ENCODE measurements around the gene AP1S3.
"Not testable (repeated sequence)": the region's sequence is repeated elsewhere in the genome, so short reads cannot be mapped to it uniquely, and the experiment has no call there.

Gene AP1S3

GRCh38 chr2:223877721-223878410 lies 40.5 kb upstream of the AP1S3 start:
- ChIA-PET POLR2A (no interaction called here), CTCF (interaction anchor here (1.1 to 1.6 kb wide), 5 partner anchors 10 to 31 kb away, joined by 3 to 4 read pairs (median 3); no protein-coding TSS in a partner anchor)
- DNase-seq (ENCODE audit: extremely low spot score) = no peak
- TF ChIP-seq CTCF (IDR thresholded peaks at IDR 0.05; ENCODE audit: control extremely low read depth, extremely low read depth, low read depth, missing control alignments) = no peak

GRCh38 chr2:223873672-223874071 lies 36.3 kb upstream of the AP1S3 start:
- POLR2A ChIA-PET = no interaction called here
- no peak for DNase-seq (ENCODE audit: extremely low spot score)
- no peak for TF ChIP-seq CTCF (IDR thresholded peaks at IDR 0.05; ENCODE audit: control extremely low read depth, extremely low read depth, low read depth, missing control alignments)
- CTCF ChIA-PET = interaction anchor here (1.2 to 1.7 kb wide), 3 partner anchors 16 to 24 kb away, joined by 3 to 4 read pairs (median 4); no protein-coding TSS in a partner anchor

DNA sequence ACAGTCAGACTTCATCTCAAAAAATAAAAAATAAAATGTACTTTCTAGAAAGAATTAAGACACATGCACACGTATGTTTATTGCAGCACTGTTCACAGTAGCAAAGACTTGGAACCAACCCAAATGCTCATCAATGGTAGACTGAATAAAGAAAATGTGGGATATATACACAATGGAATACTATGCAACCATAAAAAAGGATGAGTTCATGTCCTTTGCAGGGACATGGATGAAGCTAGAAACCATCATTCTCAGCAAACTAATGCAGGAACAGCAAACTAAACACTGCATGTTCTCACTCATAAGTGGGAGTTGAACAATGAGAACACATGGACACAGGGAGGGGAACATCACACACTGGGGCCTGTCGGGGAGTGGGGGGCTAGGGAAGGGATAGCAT lies 35.4 kb upstream of the AP1S3 start:
- POLR2A ChIA-PET; DNase-seq (ENCODE audit: extremely low spot score): not testable (repeated sequence)
- CTCF ChIA-PET = interaction anchor here (1.3 kb wide), 1 partner anchor 42 kb away, joined by 3 read pairs; no protein-coding TSS in a partner anchor

DNA sequence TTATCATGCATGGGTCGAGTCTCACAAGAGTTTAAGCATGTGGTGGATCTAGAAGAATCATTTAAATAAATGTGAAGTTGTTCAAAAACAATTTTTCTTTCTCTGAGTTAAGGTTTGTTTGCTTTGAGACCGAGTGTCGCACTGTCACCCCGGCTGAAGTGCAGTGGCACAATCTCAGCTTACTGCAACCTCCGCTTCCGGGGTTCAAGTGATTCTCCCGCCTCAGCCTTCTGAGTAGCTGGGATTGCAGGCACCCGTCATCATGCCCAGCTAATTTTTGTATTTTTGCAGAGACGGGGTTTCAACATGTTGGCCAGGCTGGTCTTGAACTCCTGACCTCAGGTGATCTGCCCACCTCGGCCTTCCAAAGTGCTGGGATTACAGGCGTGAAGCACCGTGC lies 34.3 kb upstream of the AP1S3 start:
- CTCF ChIA-PET = interaction anchor here (1.2 to 1.5 kb wide), 3 partner anchors 9 to 99 kb away, joined by 3 to 5 read pairs (median 3); no protein-coding TSS in a partner anchor
- POLR2A ChIA-PET = not testable (repeated sequence)

GRCh38 chr2:223870840-223871611 lies 33.6 kb upstream of the AP1S3 start:
- ChIA-PET POLR2A (no interaction called here), CTCF (interaction anchor here (1.2 to 1.5 kb wide), 2 partner anchors 10 to 99 kb away, joined by 3 to 5 read pairs; no protein-coding TSS in a partner anchor)
- no peak for TF ChIP-seq CTCF (IDR thresholded peaks at IDR 0.05; ENCODE audit: control extremely low read depth, extremely low read depth, low read depth, missing control alignments)
- no peak for DNase-seq (ENCODE audit: extremely low spot score)

More for the DNA sequence above, 34.3 kb upstream of the AP1S3 start:
- DNase-seq (ENCODE audit: extremely low spot score) = not testable (repeated sequence)

DNA sequence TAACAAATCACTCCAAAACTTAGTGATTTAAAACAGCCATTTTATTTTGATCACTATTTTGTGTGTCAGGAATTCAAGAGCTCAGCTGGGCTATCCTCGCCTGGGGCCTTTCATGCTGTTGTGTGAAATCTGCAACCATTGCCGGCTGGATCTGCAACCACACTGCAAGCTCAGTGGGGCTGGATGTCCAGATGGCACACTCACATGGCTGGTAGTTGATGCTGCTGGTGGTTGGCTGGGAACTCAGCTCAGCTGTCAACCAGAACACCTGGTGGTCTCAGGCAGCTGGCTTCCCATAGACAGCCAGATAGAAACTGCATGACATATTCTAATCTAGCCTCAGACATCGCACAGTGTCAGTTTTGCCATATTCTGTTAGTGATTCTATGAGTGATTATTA lies 30.6 kb upstream of the AP1S3 start:
- ChIA-PET POLR2A (no interaction called here), CTCF (interaction anchor here (1.1 to 3.1 kb wide), 5 partner anchors 8 to 102 kb away, joined by 3 to 8 read pairs (median 4); no protein-coding TSS in a partner anchor)
- DNase-seq (ENCODE audit: extremely low spot score) = no peak
- no peak for TF ChIP-seq CTCF (IDR thresholded peaks at IDR 0.05; ENCODE audit: control extremely low read depth, extremely low read depth, low read depth, missing control alignments)

DNA sequence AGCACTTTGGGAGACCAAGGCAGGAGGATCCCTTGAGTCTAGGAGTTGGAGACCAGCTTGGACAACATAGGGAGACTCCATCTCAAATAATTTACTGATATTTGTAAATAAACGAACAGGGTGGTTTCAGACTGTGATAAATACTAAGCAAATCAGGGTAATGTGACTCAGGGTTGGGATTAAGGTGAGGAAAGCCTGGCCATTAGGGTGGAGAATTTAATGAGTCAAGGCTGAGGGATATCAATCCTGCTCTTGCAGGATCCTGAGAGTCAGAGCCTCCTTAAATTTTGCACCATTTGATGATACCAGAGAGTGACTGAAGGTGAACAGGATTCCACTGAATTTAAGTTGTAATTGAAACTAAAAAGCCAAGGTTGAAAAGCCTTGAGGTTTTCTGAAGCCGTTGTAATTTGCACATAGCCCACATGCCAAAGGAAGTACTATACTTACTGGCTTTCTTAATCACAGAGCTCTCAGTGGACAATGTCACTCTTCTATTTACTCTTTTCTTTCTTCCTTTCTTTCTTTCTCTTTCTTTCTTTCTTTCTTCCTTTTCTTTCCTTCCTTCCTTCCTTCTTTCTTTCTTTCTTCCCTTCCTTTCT lies 28.6 kb upstream of the AP1S3 start:
- POLR2A ChIA-PET = no interaction called here
- CTCF ChIA-PET = interaction anchor here (1.6 to 2.0 kb wide), 2 partner anchors 8 to 13 kb away, joined by 3 to 4 read pairs; no protein-coding TSS in a partner anchor
- DNase-seq (ENCODE audit: extremely low spot score) = no peak
- no peak for TF ChIP-seq CTCF (IDR thresholded peaks at IDR 0.05; ENCODE audit: control extremely low read depth, extremely low read depth, low read depth, missing control alignments)
